PFSK-1 (cell line): ENCODE measurements around the gene CWC27.

Source experiments
- FOXP2 ChIP-seq: optimal IDR thresholded peaks from 2 replicates; pipeline ENCODE3; 2011; ENCODE audit warnings: borderline replicate concordance, control low read depth, inconsistent platforms; ENCODE audit not compliant: insufficient read depth; ENCODE audit errors: extremely low read length, extremely low read depth
- POLR2AphosphoS5 ChIP-seq: IDR thresholded peaks from 2 replicates; pipeline ENCODE4 v1.6.1; 2012; ENCODE audit warnings: low read depth, mild to moderate bottlenecking, control low read depth, low read length, moderate library complexity
- REST ChIP-seq, 2 experiments: IDR thresholded peaks; 2 replicates each; pipeline versions ENCODE4 v1.6.1 to v1.8.0; 2011 to 2012; ENCODE audit warnings: low read depth in 2 of 2, low read length in 2 of 2, control low read depth in 1 of 2, inconsistent platforms in 1 of 2, mild to moderate bottlenecking in 1 of 2, moderate library complexity in 1 of 2; ENCODE audit not compliant: insufficient read depth in 1 of 2
- SIN3A ChIP-seq: IDR thresholded peaks from 2 replicates; pipeline ENCODE4 v1.6.1; 2012; ENCODE audit warnings: mild to moderate bottlenecking, low read length, moderate library complexity, borderline replicate concordance; ENCODE audit not compliant: insufficient read depth
- TAF1 ChIP-seq: IDR thresholded peaks from 2 replicates; pipeline ENCODE4 v1.6.1; 2012; ENCODE audit warnings: low read length, control low read depth, borderline replicate concordance; ENCODE audit not compliant: insufficient read depth

Gene CWC27

GRCh38 chr5:64744914-64745313 is 23.8 kb upstream of the CWC27 start:
- TF ChIP-seq FOXP2 (no peak), TAF1 (no peak), POLR2AphosphoS5 (no peak), SIN3A (no peak)

GRCh38 chr5:64746446-64746845 is 22.3 kb upstream of the CWC27 start:
- TF ChIP-seq SIN3A (no peak), TAF1 (no peak), FOXP2 (no peak), POLR2AphosphoS5 (no peak)

GRCh38 chr5:64749385-64749784 is 19.3 kb upstream of the CWC27 start:
- TF ChIP-seq REST (IDR thresholded peaks at IDR 0.05; ENCODE audit: insufficient read depth in 1 of 2, low read depth in 2 of 2, low read length in 2 of 2): no peak
- no peak for TF ChIP-seq POLR2AphosphoS5

- TF ChIP-seq REST (IDR thresholded peaks at IDR 0.05; ENCODE audit: insufficient read depth in 1 of 2, low read depth in 2 of 2, low read length in 2 of 2) (no peak), TAF1 (no peak), POLR2AphosphoS5 (no peak), SIN3A (no peak), FOXP2 (no peak)
Observed at GRCh38 chr5:64754066-64754465, 14.7 kb upstream of the CWC27 start.

- TF ChIP-seq POLR2AphosphoS5: no peak
- no peak for TF ChIP-seq REST (IDR thresholded peaks at IDR 0.05; ENCODE audit: insufficient read depth in 1 of 2, low read depth in 2 of 2, low read length in 2 of 2)
- TF ChIP-seq FOXP2: no peak
- TF ChIP-seq TAF1: no peak
- no peak for TF ChIP-seq SIN3A
Observed at GRCh38 chr5:64758901-64759300, 9.8 kb upstream of the CWC27 start.

GRCh38 chr5:64759960-64760660 is 8.6 kb upstream of the CWC27 start:
- no peak for TF ChIP-seq REST (IDR thresholded peaks at IDR 0.05; ENCODE audit: insufficient read depth in 1 of 2, low read depth in 2 of 2, low read length in 2 of 2)
- no peak for TF ChIP-seq TAF1
- no peak for TF ChIP-seq POLR2AphosphoS5
- TF ChIP-seq FOXP2: no peak
- no peak for TF ChIP-seq SIN3A
